Mesendoderm (in vitro differentiated cells): ENCODE measurements around the gene MAF.

Experiments
- DNase-seq: peaks from one replicate; pipeline ENCODE4 v3.0.0; 2013
- H2AK5ac ChIP-seq: 2 replicates; pipeline ENCODE4 v1.6.1; 2013; ENCODE audit warnings: low read length, inconsistent platforms
- H2BK120ac ChIP-seq: 2 replicates; pipeline ENCODE4 v1.6.1; 2013; ENCODE audit warnings: low read depth, mild to moderate bottlenecking, low read length, moderate library complexity, mixed read lengths
- H2BK15ac ChIP-seq: replicated peaks from 2 replicates; pipeline ENCODE4 v1.6.1; 2013; ENCODE audit warnings: low read depth, mild to moderate bottlenecking, moderate library complexity
- H2BK5ac ChIP-seq: 2 replicates; pipeline ENCODE4 v1.6.1; 2013; ENCODE audit warnings: low read length, inconsistent platforms
- H3K18ac ChIP-seq: 2 replicates; pipeline ENCODE4 v1.6.1; 2013; ENCODE audit warnings: mild to moderate bottlenecking, low read length, mixed read lengths
- H3K23ac ChIP-seq: one replicate; pipeline ENCODE4 v1.6.1; 2013; ENCODE audit warnings: low read length
- H3K27ac ChIP-seq: 2 replicates; pipeline ENCODE4 v1.5.1; 2013; ENCODE audit warnings: low read depth, mild to moderate bottlenecking, inconsistent platforms, low read length, moderate library complexity
- H3K27me3 ChIP-seq: 2 replicates; pipeline ENCODE4 v1.6.1; 2013; ENCODE audit warnings: low read length, control low read depth, mild to moderate bottlenecking, inconsistent platforms; ENCODE audit not compliant: insufficient read depth, poor library complexity
- H3K36me3 ChIP-seq: 2 replicates; pipeline ENCODE4 v1.6.1; 2013; ENCODE audit warnings: low read length, inconsistent platforms; ENCODE audit not compliant: control insufficient read depth, insufficient read depth
- H3K4ac ChIP-seq: one replicate; pipeline ENCODE4 v1.6.1; 2013; ENCODE audit warnings: low read depth, mild to moderate bottlenecking, low read length, moderate library complexity
- H3K4me1 ChIP-seq: 2 replicates; pipeline ENCODE4 v1.6.1; 2013; ENCODE audit warnings: low read depth, low read length, inconsistent platforms; ENCODE audit not compliant: control insufficient read depth
- H3K4me2 ChIP-seq: 2 replicates; pipeline ENCODE4 v1.6.1; 2013; ENCODE audit warnings: low read length
- H3K4me3 ChIP-seq: 2 replicates; pipeline ENCODE4 v1.5.1; 2013; ENCODE audit warnings: mild to moderate bottlenecking, low read length
- H3K56ac ChIP-seq: one replicate; pipeline ENCODE4 v1.6.1; 2013; ENCODE audit warnings: low read length
- H3K79me1 ChIP-seq: 2 replicates; pipeline ENCODE4 v1.6.1; 2013; ENCODE audit warnings: low read length, inconsistent platforms
- H3K79me2 ChIP-seq: 2 replicates; pipeline ENCODE4 v1.6.1; 2013; ENCODE audit warnings: mild to moderate bottlenecking, low read length; ENCODE audit not compliant: control insufficient read depth, insufficient read depth
- H3K9ac ChIP-seq: 2 replicates; pipeline ENCODE4 v1.6.1; 2013; ENCODE audit warnings: low read length, inconsistent platforms
- H4K5ac ChIP-seq: one replicate; pipeline ENCODE4 v1.6.1; 2013; ENCODE audit warnings: low read length
- H4K8ac ChIP-seq: one replicate; pipeline ENCODE4 v1.6.1; 2013; ENCODE audit warnings: low read depth, mild to moderate bottlenecking, control low read depth, low read length, moderate library complexity
- WGBS: extraction: QIAGEN DNeasy Blood & Tissue Kit; methylation state at CpG from one replicate; pipeline ENCODE4 v1.1.7; 2013; ENCODE audit warnings: low lambda C conversion rate, missing lambda C conversion rate; ENCODE audit not compliant: insufficient coverage; ENCODE audit errors: extremely low coverage; 5-methylcytosine and 5-hydroxymethylcytosine counted together

MAF gene

GRCh38 chr16:79561729-79562128 lies 38.8 kb downstream of the MAF start:
- no peak for DNase-seq
- Histone ChIP-seq H3K79me2 (no peaks in the 10 kb centered on the region), H3K36me3 (no peaks in the 10 kb centered on the region), H3K4me2 (no peak overlapping the region), H3K9ac (no peak overlapping the region), H3K56ac (no peak overlapping the region), H2AK5ac (no peak overlapping the region), H3K18ac (no peak overlapping the region), H3K79me1 (no peaks in the 10 kb centered on the region), H2BK120ac (no peak overlapping the region), H3K27me3 (no peaks in the 10 kb centered on the region), H2BK15ac (no peak overlapping the region), H3K27ac (no peak overlapping the region), H3K4me1 (peaks cover 5% of the 10 kb centered on the region), H4K8ac (no peak overlapping the region), H2BK5ac (no peak overlapping the region), H3K4ac (no peak overlapping the region), H3K23ac (no peak overlapping the region), H4K5ac (no peak overlapping the region), H3K4me3 (no peak overlapping the region)
- no CpG with 5 or more reads among the region's 5 CpGs for WGBS

- Histone ChIP-seq H3K79me1 (no peaks in the 10 kb centered on the region), H2AK5ac (no peak overlapping the region), H3K56ac (no peak overlapping the region), H3K4me2 (no peak overlapping the region), H3K27ac (no peak overlapping the region), H3K27me3 (no peaks in the 10 kb centered on the region), H2BK120ac (no peak overlapping the region), H4K5ac (no peak overlapping the region), H3K4me1 (peaks cover 5% of the 10 kb centered on the region), H3K23ac (no peak overlapping the region), H2BK5ac (no peak overlapping the region), H3K18ac (no peak overlapping the region), H2BK15ac (no peak overlapping the region), H3K4ac (no peak overlapping the region), H3K79me2 (no peaks in the 10 kb centered on the region), H3K9ac (no peak overlapping the region), H3K4me3 (no peak overlapping the region), H3K36me3 (no peaks in the 10 kb centered on the region), H4K8ac (no peak overlapping the region)
- no peak for DNase-seq
- no CpG with 5 or more reads among the region's 1 CpG for WGBS
Observed at GRCh38 chr16:79560923-79561322, 39.6 kb downstream of the MAF start.

DNA sequence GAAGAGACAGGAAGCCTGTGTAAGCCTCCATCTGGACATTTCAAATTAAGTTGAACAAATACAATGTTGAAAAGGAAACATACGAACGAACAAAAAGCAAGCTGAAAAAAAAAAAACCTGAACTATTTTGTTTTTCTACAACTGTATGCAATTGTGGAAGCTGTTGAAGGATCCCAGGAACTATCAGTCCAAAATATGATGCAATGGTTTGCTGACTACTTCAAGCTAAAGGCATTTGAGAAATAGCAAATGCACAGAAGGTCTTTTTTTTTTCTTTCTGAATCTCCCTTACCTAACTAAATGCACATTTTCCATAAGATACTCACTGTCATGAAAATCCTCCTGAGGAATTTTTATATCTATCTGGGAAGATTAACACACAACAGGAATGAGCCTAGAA lies 40.2 kb downstream of the MAF start:
- Histone ChIP-seq H3K36me3 (no peaks in the 10 kb centered on the region), H3K79me2 (no peaks in the 10 kb centered on the region), H3K79me1 (no peaks in the 10 kb centered on the region), H4K5ac (no peak overlapping the region), H3K9ac (no peak overlapping the region), H2BK5ac (no peak overlapping the region), H3K4me2 (no peak overlapping the region), H3K56ac (no peak overlapping the region), H3K4ac (no peak overlapping the region), H2AK5ac (no peak overlapping the region), H3K18ac (no peak overlapping the region), H2BK120ac (no peak overlapping the region), H3K27ac (no peak overlapping the region), H3K27me3 (no peaks in the 10 kb centered on the region), H4K8ac (no peak overlapping the region), H2BK15ac (no peak overlapping the region), H3K4me1 (peaks cover 5% of the 10 kb centered on the region), H3K23ac (no peak overlapping the region), H3K4me3 (no peak overlapping the region)
- DNase-seq, result no peak
- WGBS, result no CpG with 5 or more reads among the region's 2 CpGs

GRCh38 chr16:79559532-79559931 lies 41.0 kb downstream of the MAF start:
- Histone ChIP-seq H3K4ac (no peak overlapping the region), H3K9ac (no peak overlapping the region), H4K8ac (no peak overlapping the region), H4K5ac (no peak overlapping the region), H2BK5ac (no peak overlapping the region), H3K4me3 (no peak overlapping the region), H3K27ac (no peak overlapping the region), H3K56ac (no peak overlapping the region), H3K79me1 (no peaks in the 10 kb centered on the region), H3K4me2 (no peak overlapping the region), H2BK120ac (no peak overlapping the region), H2AK5ac (no peak overlapping the region), H3K36me3 (no peaks in the 10 kb centered on the region), H3K18ac (no peak overlapping the region), H3K23ac (no peak overlapping the region), H3K4me1 (peaks cover 5% of the 10 kb centered on the region), H2BK15ac (no peak overlapping the region), H3K79me2 (no peaks in the 10 kb centered on the region), H3K27me3 (no peaks in the 10 kb centered on the region)
- DNase-seq, result no peak
- WGBS, result no CpG with 5 or more reads among the region's 1 CpG

- Histone ChIP-seq H4K8ac (no peak overlapping the region), H3K23ac (no peak overlapping the region), H3K56ac (no peak overlapping the region), H3K27me3 (no peaks in the 10 kb centered on the region), H3K4me1 (no peaks in the 10 kb centered on the region), H4K5ac (no peak overlapping the region), H2AK5ac (no peak overlapping the region), H3K9ac (no peak overlapping the region), H3K27ac (no peak overlapping the region), H3K36me3 (no peaks in the 10 kb centered on the region), H2BK15ac (no peak overlapping the region), H3K4me3 (no peak overlapping the region), H2BK120ac (no peak overlapping the region), H3K4ac (no peak overlapping the region), H3K4me2 (no peak overlapping the region), H3K79me1 (no peaks in the 10 kb centered on the region), H3K79me2 (no peaks in the 10 kb centered on the region), H2BK5ac (no peak overlapping the region), H3K18ac (no peak overlapping the region)
- DNase-seq, result no peak
- no CpG with 5 or more reads among the region's 3 CpGs for WGBS
Observed at GRCh38 chr16:79557421-79557820, 43.1 kb downstream of the MAF start.

- no peak for DNase-seq
- H3K4ac ChIP-seq, result no peak overlapping the region
Observed at GRCh38 chr16:79554912-79555311, 45.6 kb downstream of the MAF start.

More at GRCh38 chr16:79554912-79555311, 45.6 kb downstream of the MAF start:
- H3K9ac ChIP-seq, result no peak overlapping the region
- H3K18ac ChIP-seq, result no peak overlapping the region
- H3K4me2 ChIP-seq, result no peak overlapping the region
- H3K4me3 ChIP-seq, result no peak overlapping the region
- H3K27ac ChIP-seq, result no peak overlapping the region
- no peak overlapping the region for H3K56ac ChIP-seq
- no peaks in the 10 kb centered on the region for H3K4me1 ChIP-seq
- no peaks in the 10 kb centered on the region for H3K36me3 ChIP-seq
- H2BK15ac ChIP-seq, result no peak overlapping the region
- no peak overlapping the region for H4K5ac ChIP-seq
- no peaks in the 10 kb centered on the region for H3K79me1 ChIP-seq
- no peak overlapping the region for H2AK5ac ChIP-seq
- no peak overlapping the region for H3K23ac ChIP-seq
- no peak overlapping the region for H4K8ac ChIP-seq
- H3K27me3 ChIP-seq, result no peaks in the 10 kb centered on the region
- H2BK5ac ChIP-seq, result no peak overlapping the region
- no peaks in the 10 kb centered on the region for H3K79me2 ChIP-seq
- no peak overlapping the region for H2BK120ac ChIP-seq
